ENCODE results near the gene LSS.
"Not testable (repeated sequence)": the region's sequence is repeated elsewhere in the genome, so short reads cannot be mapped to it uniquely, and the experiment has no call there.

Gene LSS

GRCh38 chr21:46191257-46191685 is 37.3 kb downstream of the LSS start:
- ATAC-seq (no peak), DNase-seq (ENCODE audit: low spot score in 2 of 2) (no peak)
- Mint-ChIP-seq H3K9me3 (no peaks in the 10 kb centered on the region), H3K4me3 (no peak overlapping the region), H3K4me1 (no peaks in the 10 kb centered on the region), H3K27ac (no peak overlapping the region), H3K36me3 (peaks cover 8% of the 10 kb centered on the region)

GRCh38 chr21:46190491-46191131 is 38.0 kb downstream of the LSS start:
- H3K4me3 Mint-ChIP-seq, result no peak overlapping the region
- DNase-seq (ENCODE audit: low spot score in 2 of 2) (no peak), ATAC-seq (no peak)
- no peaks in the 10 kb centered on the region for H3K4me1 Mint-ChIP-seq
- H3K36me3 Mint-ChIP-seq, result peaks cover 6% of the 10 kb centered on the region
- H3K27ac Mint-ChIP-seq, result no peak overlapping the region
- H3K9me3 Mint-ChIP-seq, result no peaks in the 10 kb centered on the region

- Mint-ChIP-seq H3K36me3 (peaks cover 6% of the 10 kb centered on the region), H3K4me1 (no peaks in the 10 kb centered on the region), H3K4me3 (no peak overlapping the region), H3K27ac (no peak overlapping the region), H3K9me3 (no peaks in the 10 kb centered on the region)
- ATAC-seq (no peak), DNase-seq (ENCODE audit: low spot score in 2 of 2) (peak in 1 of 2 donors; percentile 42)
These were observed 38.5 kb downstream of the LSS start for GRCh38 chr21:46189959-46190490.

GRCh38 chr21:46189213-46189958 is 39.2 kb downstream of the LSS start:
- DNase-seq (ENCODE audit: low spot score in 2 of 2), result peak in 1 of 2 donors; percentile 46
- Mint-ChIP-seq H3K36me3 (peaks cover 6% of the 10 kb centered on the region), H3K4me1 (no peaks in the 10 kb centered on the region), H3K4me3 (no peak overlapping the region), H3K27ac (peak overlapping the region; percentile 48), H3K9me3 (no peaks in the 10 kb centered on the region)
- ATAC-seq, result no peak

GRCh38 chr21:46188226-46189212 is 40.1 kb downstream of the LSS start:
- ATAC-seq (peak; percentile 34), DNase-seq (ENCODE audit: low spot score in 2 of 2) (peak in 1 of 2 donors; percentile 38)
- H3K27ac Mint-ChIP-seq, result peak overlapping the region; percentile 48
- H3K4me1 Mint-ChIP-seq, result no peaks in the 10 kb centered on the region
- H3K4me3 Mint-ChIP-seq, result no peak overlapping the region
- H3K9me3 Mint-ChIP-seq, result no peaks in the 10 kb centered on the region
- H3K36me3 Mint-ChIP-seq, result peaks cover 6% of the 10 kb centered on the region

- H3K36me3 Mint-ChIP-seq, result peaks cover 6% of the 10 kb centered on the region
- no peak for DNase-seq (ENCODE audit: low spot score in 2 of 2)
- no peaks in the 10 kb centered on the region for H3K4me1 Mint-ChIP-seq
- no peak overlapping the region for H3K27ac Mint-ChIP-seq
- H3K9me3 Mint-ChIP-seq, result no peaks in the 10 kb centered on the region
- no peak overlapping the region for H3K4me3 Mint-ChIP-seq
- ATAC-seq, result no peak
These were observed 40.8 kb downstream of the LSS start for GRCh38 chr21:46187814-46188213.

GRCh38 chr21:46187261-46187660 is 41.3 kb downstream of the LSS start:
- ATAC-seq (no peak), DNase-seq (ENCODE audit: low spot score in 2 of 2) (no peak)
- Mint-ChIP-seq H3K4me1 (no peaks in the 10 kb centered on the region), H3K9me3 (no peaks in the 10 kb centered on the region), H3K27ac (no peak overlapping the region), H3K36me3 (peaks cover 6% of the 10 kb centered on the region), H3K4me3 (no peak overlapping the region)

- Mint-ChIP-seq H3K27ac (no peak overlapping the region), H3K4me3 (no peak overlapping the region), H3K9me3 (no peaks in the 10 kb centered on the region), H3K36me3 (peaks cover 6% of the 10 kb centered on the region), H3K4me1 (no peaks in the 10 kb centered on the region)
- ATAC-seq (no peak), DNase-seq (ENCODE audit: low spot score in 2 of 2) (peak in 1 of 2 donors; percentile 42)
These were observed 42.9 kb downstream of the LSS start for GRCh38 chr21:46185716-46186115.

- Mint-ChIP-seq H3K4me1 (no peaks in the 10 kb centered on the region), H3K9me3 (no peaks in the 10 kb centered on the region), H3K36me3 (peaks cover 6% of the 10 kb centered on the region), H3K4me3 (peak overlapping the region; percentile 69), H3K27ac (no peak overlapping the region)
- DNase-seq (ENCODE audit: low spot score in 2 of 2) (peak; percentile 35 to 87), ATAC-seq (peak; percentile 94)
These were observed 43.7 kb downstream of the LSS start for GRCh38 chr21:46184625-46185555.

GRCh38 chr21:46183910-46184624 is 44.5 kb downstream of the LSS start, which contains the start of gene SPATC1L:
TSS of gene SPATC1L (minus strand) at chr21:46184459. CDS start at chr21:46182816, 1,643 bp downstream.
- peaks cover 5% of the 10 kb centered on the region for H3K36me3 Mint-ChIP-seq
- H3K9me3 Mint-ChIP-seq, result no peaks in the 10 kb centered on the region
- peak within 1 kb of the TSS; percentile 69 for H3K4me3 Mint-ChIP-seq
- ATAC-seq, result peak; percentile 52
- no peak within 1 kb of the TSS for H3K27ac Mint-ChIP-seq
- no peaks in the 10 kb centered on the region for H3K4me1 Mint-ChIP-seq
- peak in 1 of 2 donors; percentile 75 for DNase-seq (ENCODE audit: low spot score in 2 of 2)

- not testable (repeated sequence) for H3K4me1 Mint-ChIP-seq; DNase-seq (ENCODE audit: low spot score in 2 of 2); H3K36me3 Mint-ChIP-seq; H3K27ac Mint-ChIP-seq; H3K9me3 Mint-ChIP-seq; ATAC-seq
- H3K4me3 Mint-ChIP-seq, result peak overlapping the region; percentile 69
These were observed 45.2 kb downstream of the LSS start for GRCh38 chr21:46183337-46183909.

- H3K9me3 Mint-ChIP-seq, result no peaks in the 10 kb centered on the region
- no peaks in the 10 kb centered on the region for H3K4me1 Mint-ChIP-seq
- no peak overlapping the region for H3K27ac Mint-ChIP-seq
- no peaks in the 10 kb centered on the region for H3K36me3 Mint-ChIP-seq
- ATAC-seq, result no peak
- DNase-seq (ENCODE audit: low spot score in 2 of 2), result peak in 1 of 2 donors; percentile 50
- H3K4me3 Mint-ChIP-seq, result peak overlapping the region; percentile 30
These were observed 45.8 kb downstream of the LSS start for GRCh38 chr21:46182548-46183336.
